Ascending aorta (tissue), 2 donors: ENCODE data around the gene KYAT1. TPM values are rescaled to one million over a fixed set of nuclear protein-coding genes. Genes with fewer than 3 reads are reported as not detected.
"Not testable (repeated sequence)": the region's sequence is repeated elsewhere in the genome, so short reads cannot be mapped to it uniquely, and the experiment has no call there.

Experiments
- DNase-seq, 2 donors: peaks; one replicate each; pipeline ENCODE4 v3.0.0-alpha.2; 2019; ENCODE audit warnings: low spot score in 2 of 2
- H3K27ac ChIP-seq, 2 donors: fragments of 200-600 bp; sonication (generic); one replicate each; pipeline ENCODE4 v1.5.1; 2016 to 2017; ENCODE audit warnings: mild to moderate bottlenecking in 1 of 2
- H3K27me3 ChIP-seq: fragments of 200-600 bp; sonication (generic); one replicate; pipeline ENCODE4 v1.5.1; 2017
- H3K36me3 ChIP-seq, 2 donors: fragments of 200-600 bp; sonication (generic); one replicate each; pipeline ENCODE4 v1.5.1; 2016
- H3K4me1 ChIP-seq, 2 donors: fragments of 200-600 bp; sonication (generic); one replicate each; pipeline ENCODE4 v1.5.1; 2016 to 2017; ENCODE audit warnings: mild to moderate bottlenecking in 1 of 2
- H3K4me3 ChIP-seq, 2 donors: fragments of 200-600 bp; sonication (generic); one replicate each; pipeline ENCODE4 v1.5.1; 2016 to 2017; ENCODE audit warnings: mild to moderate bottlenecking in 1 of 2
- H3K9me3 ChIP-seq, 2 donors: fragments of 200-600 bp; sonication (generic); one replicate each; pipeline ENCODE4 v1.5.1; 2016
- intact Hi-C: fragments of 100-400 bp; cut with DNase I; formaldehyde crosslinking; loops from one replicate; pipeline ENCODE4 v1.15.1; 2023
- total RNA-seq: library from RNA; depleted of rRNA; stranded (reverse); fragments of >200 nt; gene quantifications from one replicate; pipeline ENCODE4 v1.1.0, GENCODE V29; 2016
- TF ChIP-seq, protein P1 (sequence below), 3 experiments: fragments of 200-600 bp in 2 of 3; fragments of 450-650 bp in 1 of 3; sonication (generic) in 2 of 3; IDR thresholded peaks; one replicate each; pipeline ENCODE4 v1.5.1; 2016 to 2019; ENCODE audit warnings: antibody characterized with exemption in 3 of 3, mild to moderate bottlenecking in 1 of 3, moderate library complexity in 1 of 3

The KYAT1 gene
- total RNA-seq, 1 donor from 2014 or later, result 4.9 TPM

DNA sequence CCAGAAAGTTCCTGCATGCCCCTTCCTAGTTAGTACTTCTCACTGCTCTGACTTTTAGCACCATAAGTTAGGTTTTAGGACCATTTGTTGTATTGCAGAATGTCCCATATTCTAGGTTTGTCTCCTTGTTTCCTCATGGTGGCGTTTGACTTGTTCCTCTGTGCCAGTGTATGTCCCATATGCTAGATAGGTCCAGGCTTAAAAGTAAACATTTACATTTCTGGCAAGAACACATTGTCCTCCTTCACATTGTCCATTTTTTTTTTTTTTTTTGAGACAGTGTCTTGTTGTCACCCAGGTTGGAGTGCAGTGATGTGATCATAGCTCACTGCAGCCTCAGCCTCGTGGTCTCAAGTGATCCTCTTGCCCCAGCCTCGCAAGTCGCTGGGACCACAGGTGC lies 79.3 kb downstream of the KYAT1 start:
- Histone ChIP-seq H3K36me3 (peaks cover 67 to 93% of the 10 kb centered on the region in 2 donors), H3K4me1 (no peaks in the 10 kb centered on the region), H3K9me3 (no peaks in the 10 kb centered on the region), H3K4me3 (no peak overlapping the region), H3K27me3 (no peaks in the 10 kb centered on the region), H3K27ac (no peak overlapping the region)
- intact Hi-C loops, result no loop called here
- no peak for DNase-seq
- TF ChIP-seq, protein P1, sequence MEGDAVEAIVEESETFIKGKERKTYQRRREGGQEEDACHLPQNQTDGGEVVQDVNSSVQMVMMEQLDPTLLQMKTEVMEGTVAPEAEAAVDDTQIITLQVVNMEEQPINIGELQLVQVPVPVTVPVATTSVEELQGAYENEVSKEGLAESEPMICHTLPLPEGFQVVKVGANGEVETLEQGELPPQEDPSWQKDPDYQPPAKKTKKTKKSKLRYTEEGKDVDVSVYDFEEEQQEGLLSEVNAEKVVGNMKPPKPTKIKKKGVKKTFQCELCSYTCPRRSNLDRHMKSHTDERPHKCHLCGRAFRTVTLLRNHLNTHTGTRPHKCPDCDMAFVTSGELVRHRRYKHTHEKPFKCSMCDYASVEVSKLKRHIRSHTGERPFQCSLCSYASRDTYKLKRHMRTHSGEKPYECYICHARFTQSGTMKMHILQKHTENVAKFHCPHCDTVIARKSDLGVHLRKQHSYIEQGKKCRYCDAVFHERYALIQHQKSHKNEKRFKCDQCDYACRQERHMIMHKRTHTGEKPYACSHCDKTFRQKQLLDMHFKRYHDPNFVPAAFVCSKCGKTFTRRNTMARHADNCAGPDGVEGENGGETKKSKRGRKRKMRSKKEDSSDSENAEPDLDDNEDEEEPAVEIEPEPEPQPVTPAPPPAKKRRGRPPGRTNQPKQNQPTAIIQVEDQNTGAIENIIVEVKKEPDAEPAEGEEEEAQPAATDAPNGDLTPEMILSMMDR (IDR thresholded peaks at IDR 0.05), result no peak

DNA sequence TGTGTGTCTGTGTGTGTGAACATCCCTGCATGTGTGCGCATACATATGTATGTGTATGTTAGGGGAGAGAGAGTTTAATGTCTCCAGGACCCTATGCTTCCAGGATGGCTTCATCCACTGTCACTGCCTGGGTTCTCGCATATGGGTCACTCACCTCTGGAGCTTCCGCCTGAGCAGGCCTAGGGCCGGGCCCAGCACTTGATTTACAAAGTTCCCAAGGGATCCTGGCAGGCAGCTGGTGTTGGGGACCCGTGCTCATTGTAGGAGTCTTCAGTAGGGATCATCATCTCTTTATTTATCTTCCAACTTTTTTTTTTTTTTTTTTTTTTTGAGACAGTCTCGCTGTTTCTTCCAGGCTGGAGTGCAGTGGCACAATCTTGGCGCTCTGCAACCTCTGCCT lies 81.7 kb downstream of the KYAT1 start:
- no peak for DNase-seq
- TF ChIP-seq, protein P1 (IDR thresholded peaks at IDR 0.05), result no peak
- Histone ChIP-seq H3K4me3 (no peak overlapping the region), H3K9me3 (no peaks in the 10 kb centered on the region), H3K27ac (no peak overlapping the region), H3K36me3 (peaks cover 64 to 82% of the 10 kb centered on the region in 2 donors), H3K4me1 (no peaks in the 10 kb centered on the region), H3K27me3 (no peaks in the 10 kb centered on the region)
- intact Hi-C loops, result no loop called here

DNA sequence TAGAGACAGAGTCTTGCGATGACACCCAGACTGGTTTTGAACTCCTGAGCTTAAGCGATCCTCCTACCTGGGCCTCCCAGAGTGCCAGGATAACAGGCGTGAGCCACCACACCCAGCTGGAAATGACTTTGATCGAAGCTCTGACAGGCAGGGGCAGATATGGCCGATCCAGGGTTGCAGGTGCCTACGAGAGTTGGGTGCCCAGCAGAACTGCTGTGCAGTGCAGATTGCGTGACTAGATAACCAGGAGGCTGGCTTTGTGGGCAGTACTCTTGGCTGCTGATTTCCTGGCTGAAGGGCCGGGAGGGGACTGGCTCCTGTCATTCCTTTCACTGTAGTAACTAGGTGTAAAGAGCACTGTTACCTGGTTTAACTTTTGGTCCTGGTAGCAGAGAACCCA lies 82.9 kb downstream of the KYAT1 start:
- peaks cover 70 to 77% of the 10 kb centered on the region in 2 donors for H3K36me3 ChIP-seq
- TF ChIP-seq, protein P1 (IDR thresholded peaks at IDR 0.05), result no peak
- DNase-seq, result no peak

DNA sequence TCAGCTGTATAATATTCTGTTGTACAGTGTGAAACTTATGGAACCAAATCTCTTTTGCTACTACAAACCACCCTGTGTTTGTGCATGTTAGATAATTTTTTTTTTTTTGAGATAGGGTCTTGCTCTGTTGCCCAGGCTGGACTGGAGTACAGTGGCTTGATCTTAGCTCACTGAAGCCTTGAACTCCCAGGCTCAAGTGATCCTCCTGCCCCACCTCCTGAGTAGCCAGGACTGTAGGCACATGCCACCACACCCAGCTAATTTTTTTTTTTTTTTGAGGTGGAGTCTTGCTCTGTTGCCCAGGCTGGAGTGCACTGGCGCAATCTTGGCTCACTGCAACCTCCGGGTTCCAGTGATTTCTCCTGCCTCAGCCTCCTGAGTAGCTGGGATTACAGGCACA lies 86.8 kb downstream of the KYAT1 start:
- peaks cover 78 to 84% of the 10 kb centered on the region in 2 donors for H3K36me3 ChIP-seq
- intact Hi-C loops, result not testable (repeated sequence)

More for the DNA sequence above, 82.9 kb downstream of the KYAT1 start:
- Histone ChIP-seq H3K27me3 (no peaks in the 10 kb centered on the region), H3K4me1 (no peaks in the 10 kb centered on the region), H3K4me3 (no peak overlapping the region), H3K27ac (no peak overlapping the region), H3K9me3 (no peaks in the 10 kb centered on the region)
- intact Hi-C loops, result no loop called here

DNA sequence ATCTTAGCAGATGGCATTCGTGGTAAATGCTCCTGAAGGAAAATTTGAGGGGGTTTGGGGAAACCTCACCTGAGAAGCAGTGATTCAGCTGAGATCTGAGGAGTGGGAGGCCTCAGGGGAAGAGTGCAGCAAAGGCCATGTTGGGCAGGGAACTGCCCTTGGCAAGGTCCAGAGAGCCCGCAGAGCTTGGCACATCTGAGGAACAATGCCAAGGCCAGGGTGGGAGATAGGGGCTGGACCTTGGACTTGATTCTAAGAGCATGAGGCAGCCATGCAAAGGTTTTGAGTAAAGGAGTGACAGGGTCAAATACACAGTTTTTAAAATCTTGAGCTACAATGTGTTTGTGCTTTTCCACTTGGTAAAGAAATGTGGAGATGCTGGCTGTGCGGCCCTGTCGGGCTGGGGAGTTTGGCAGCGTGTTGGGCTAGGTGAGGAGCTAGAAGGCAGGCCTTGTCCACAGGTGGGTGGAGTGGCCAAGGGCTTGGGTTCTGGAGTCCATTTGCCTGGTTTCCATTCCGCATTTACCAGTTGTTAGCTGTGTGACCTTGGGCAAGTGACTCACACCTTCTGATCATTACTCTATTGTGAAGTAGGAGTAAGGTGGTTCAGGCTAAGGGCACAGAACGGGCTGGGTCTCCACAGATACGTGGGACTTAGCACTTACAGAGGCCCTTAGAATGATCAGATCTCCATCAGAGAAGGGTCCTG lies 88.6 kb downstream of the KYAT1 start:
- no peak for DNase-seq
- peaks cover 60 to 69% of the 10 kb centered on the region in 2 donors for H3K36me3 ChIP-seq
- no peak overlapping the region for H3K4me3 ChIP-seq
- H3K27ac ChIP-seq, result no peak overlapping the region
- TF ChIP-seq, protein P1 (IDR thresholded peaks at IDR 0.05), result no peak
- peaks cover 3 to 4% of the 10 kb centered on the region in 2 donors for H3K4me1 ChIP-seq
- no peaks in the 10 kb centered on the region for H3K27me3 ChIP-seq
- no peaks in the 10 kb centered on the region for H3K9me3 ChIP-seq
- intact Hi-C loops, result no loop called here

More for the DNA sequence above, 86.8 kb downstream of the KYAT1 start:
- DNase-seq, H3K9me3 ChIP-seq, H3K27ac ChIP-seq, H3K27me3 ChIP-seq, H3K4me1 ChIP-seq, H3K4me3 ChIP-seq: not testable (repeated sequence)

DNA sequence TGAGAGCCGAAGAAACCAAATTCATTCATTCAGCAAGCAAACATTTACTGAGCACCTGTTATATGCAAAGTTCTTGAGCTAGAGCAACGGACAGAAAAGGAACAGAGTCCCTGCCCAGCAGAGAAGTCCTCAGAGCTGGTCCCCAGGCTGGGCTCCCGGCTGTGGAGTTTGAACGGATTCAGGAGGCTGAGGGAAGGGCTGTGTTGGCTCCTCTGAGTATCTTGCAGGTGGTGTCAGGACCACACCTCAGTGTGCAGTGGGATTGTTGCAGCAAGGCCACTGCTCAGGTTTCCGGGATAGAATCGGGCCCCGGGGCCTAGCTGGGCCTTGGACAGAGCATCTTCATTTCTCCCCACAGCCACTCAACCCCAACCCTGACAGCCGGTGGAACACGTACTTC lies 89.6 kb downstream of the KYAT1 start:
- intact Hi-C loops, result no loop called here

More for the DNA sequence above, 89.6 kb downstream of the KYAT1 start:
- Histone ChIP-seq H3K36me3 (peaks cover 50 to 59% of the 10 kb centered on the region in 2 donors), H3K27me3 (no peaks in the 10 kb centered on the region), H3K9me3 (no peaks in the 10 kb centered on the region), H3K4me3 (no peak overlapping the region), H3K27ac (no peak overlapping the region), H3K4me1 (peaks cover 4 to 6% of the 10 kb centered on the region in 2 donors)
- TF ChIP-seq, protein P1 (IDR thresholded peaks at IDR 0.05), result no peak
- DNase-seq, result no peak
